Common myeloid progenitor, CD34-positive (primary cell): ENCODE measurements around the gene KLF3.

Experiments used
- CTCF ChIA-PET: fragments of 350-600 bp; sonication (Branson Sonifier 250); formaldehyde crosslinking; loops from one replicate; lab custom pipeline; 2021; ENCODE audit warnings: antibody characterized with exemption; lab: Charles Lee
- POLR2A ChIA-PET: fragments of 350-600 bp; sonication (Branson Sonifier 250); formaldehyde crosslinking; loops from one replicate; lab custom pipeline; 2021; ENCODE audit warnings: antibody characterized with exemption; lab: Charles Lee
- DNase-seq, 3 donors: peaks; one replicate each; pipeline versions ENCODE4 v3.0.0 to v3.0.0-alpha.2; 2013
- H3K27ac ChIP-seq, 2 experiments: 1 replicate in 1 of 2; 2 replicates in 1 of 2; pipeline ENCODE4 v1.7.0; 2013; ENCODE audit warnings: inconsistent platforms in 2 of 2, low read length in 2 of 2, mild to moderate bottlenecking in 2 of 2, low read depth in 1 of 2, moderate library complexity in 1 of 2; ENCODE audit not compliant: severe bottlenecking in 2 of 2, insufficient read depth in 1 of 2, poor library complexity in 1 of 2
- H3K27me3 ChIP-seq, 5 experiments: replicated peaks in 2 of 5; 1 replicate in 3 of 5; 2 replicates in 2 of 5; pipeline versions ENCODE4 v1.6.1 to v1.7.0; 2013; ENCODE audit warnings: low read length in 4 of 5, mild to moderate bottlenecking in 2 of 5, moderate library complexity in 2 of 5, inconsistent platforms in 1 of 5; ENCODE audit not compliant: insufficient read depth in 5 of 5, control insufficient read depth in 4 of 5
- H3K36me3 ChIP-seq, 4 experiments: 1 replicate in 2 of 4; 2 replicates in 2 of 4; pipeline versions ENCODE4 v1.6.1 to v1.7.0; 2013; ENCODE audit warnings: low read length in 3 of 4, control low read depth in 1 of 4, mild to moderate bottlenecking in 1 of 4; ENCODE audit not compliant: control insufficient read depth in 4 of 4, insufficient read depth in 4 of 4
- H3K4me1 ChIP-seq, 4 experiments: 1 replicate in 3 of 4; 2 replicates in 1 of 4; pipeline versions ENCODE4 v1.6.1 to v1.7.1; 2013; ENCODE audit warnings: low read length in 3 of 4, mild to moderate bottlenecking in 3 of 4, control low read depth in 1 of 4, inconsistent platforms in 1 of 4, moderate library complexity in 1 of 4; ENCODE audit not compliant: control insufficient read depth in 4 of 4, insufficient read depth in 4 of 4; ENCODE audit errors: control extremely low read depth in 1 of 4
- H3K4me3 ChIP-seq, 7 experiments: 1 replicate in 4 of 7; 2 replicates in 3 of 7; pipeline versions ENCODE4 v1.5.1 to v1.7.0; 2013; ENCODE audit warnings: mild to moderate bottlenecking in 7 of 7, low read length in 6 of 7, moderate library complexity in 6 of 7, inconsistent platforms in 2 of 7, low read depth in 2 of 7, control low read depth in 1 of 7; ENCODE audit not compliant: insufficient read depth in 4 of 7, control insufficient read depth in 1 of 7; ENCODE audit errors: extremely low read depth in 1 of 7
- H3K9me3 ChIP-seq, 5 experiments: 1 replicate in 4 of 5; 2 replicates in 1 of 5; pipeline versions ENCODE4 v1.6.1 to v1.7.1; 2013; ENCODE audit warnings: low read length in 4 of 5, mild to moderate bottlenecking in 2 of 5, inconsistent platforms in 1 of 5, low read depth in 1 of 5, moderate library complexity in 1 of 5; ENCODE audit not compliant: control insufficient read depth in 4 of 5, insufficient read depth in 2 of 5; ENCODE audit errors: control extremely low read depth in 1 of 5
- WGBS: methylation state at CpG from one replicate; pipeline ENCODE4 v1.1.5; 2013; ENCODE audit not compliant: insufficient coverage; 5-methylcytosine and 5-hydroxymethylcytosine counted together

KLF3 gene

DNA sequence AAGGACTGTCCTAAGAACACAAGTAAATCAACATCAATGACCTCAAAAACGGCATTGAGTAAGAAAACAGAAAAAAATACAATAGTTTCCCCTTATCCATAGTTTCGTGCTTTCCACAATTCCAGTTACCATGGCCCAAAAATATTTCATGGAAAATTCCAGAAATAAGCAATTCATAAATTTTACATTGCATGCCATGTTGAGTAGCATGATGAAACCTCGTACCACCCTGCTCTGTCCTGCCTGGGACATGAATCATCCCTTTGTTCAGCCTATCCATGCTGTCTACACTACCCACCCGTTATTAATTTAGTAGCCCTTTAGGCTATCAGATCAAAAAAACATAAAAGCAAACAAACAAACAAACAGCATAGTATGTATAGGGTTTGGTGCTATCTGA, 51.1 kb downstream of the KLF3 start:
- no peaks in the 10 kb centered on the region for H3K36me3 ChIP-seq
- H3K27ac ChIP-seq = no peak overlapping the region
- WGBS = 63% methylated on average over 3 of the region's 4 CpGs
- DNase-seq = no peak
- H3K4me3 ChIP-seq = no peak overlapping the region
- peaks cover 0 to 5% (median 0%) of the 10 kb centered on the region in 4 experiments for H3K4me1 ChIP-seq
- peaks cover 0 to 12% (median 0%) of the 10 kb centered on the region in 5 experiments for H3K9me3 ChIP-seq
- H3K27me3 ChIP-seq = no peaks in the 10 kb centered on the region
- CTCF ChIA-PET = interaction anchor here (1.0 to 1.3 kb wide), 2 partner anchors 8 to 16 kb away, joined by 3 to 4 read pairs; no protein-coding TSS in a partner anchor
- POLR2A ChIA-PET = no interaction called here

DNA sequence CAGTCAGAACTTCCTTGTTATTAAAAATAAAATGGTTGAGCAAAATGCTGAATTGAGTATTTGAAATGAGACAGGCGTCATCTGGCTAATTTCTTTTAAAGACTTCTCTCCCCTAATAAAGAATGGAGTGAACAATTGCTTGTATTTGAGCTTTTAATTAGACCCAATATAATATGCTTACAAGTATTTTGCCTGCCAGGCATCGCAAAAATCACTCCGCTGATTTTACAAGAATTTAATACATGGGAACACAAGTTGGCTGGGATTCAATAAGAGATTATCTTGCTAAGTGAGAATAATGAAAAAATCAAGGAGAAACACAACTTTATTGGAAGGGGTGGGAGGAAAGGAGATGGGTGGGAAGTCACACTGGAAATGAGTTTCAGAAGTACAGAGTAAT, 52.3 kb downstream of the KLF3 start:
- ChIA-PET POLR2A (no interaction called here), CTCF (no interaction called here)
- no peak overlapping the region for H3K27ac ChIP-seq
- no peak for DNase-seq
- no peaks in the 10 kb centered on the region for H3K27me3 ChIP-seq
- H3K36me3 ChIP-seq = no peaks in the 10 kb centered on the region
- no peaks in the 10 kb centered on the region for H3K4me1 ChIP-seq
- no peak overlapping the region for H3K4me3 ChIP-seq
- peaks cover 0 to 12% (median 0%) of the 10 kb centered on the region in 5 experiments for H3K9me3 ChIP-seq
- no CpG with 5 or more reads among the region's 3 CpGs for WGBS

DNA sequence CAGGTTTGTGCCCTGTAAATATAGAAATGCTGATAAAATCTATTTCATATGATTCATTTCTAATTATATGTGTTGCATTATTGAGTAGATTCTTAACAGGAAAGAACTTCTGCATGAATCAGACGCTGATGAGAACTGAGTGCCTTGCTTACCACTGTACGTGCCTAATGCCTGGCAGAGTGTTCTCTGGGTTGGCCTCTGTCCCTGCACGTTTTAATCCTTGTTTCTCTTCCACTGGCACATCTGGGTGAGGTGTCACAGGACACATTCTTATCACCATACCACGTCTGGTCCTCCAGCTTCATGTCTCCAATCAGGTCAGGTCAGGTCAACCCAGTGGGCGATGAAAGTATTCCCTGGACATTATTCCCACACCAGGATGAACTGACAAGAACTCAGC, 53.6 kb downstream of the KLF3 start:
- Histone ChIP-seq H3K4me3 (no peak overlapping the region), H3K4me1 (no peaks in the 10 kb centered on the region), H3K36me3 (no peaks in the 10 kb centered on the region), H3K27ac (no peak overlapping the region), H3K27me3 (no peaks in the 10 kb centered on the region), H3K9me3 (peaks cover 0 to 8% (median 0%) of the 10 kb centered on the region in 5 experiments)
- ChIA-PET POLR2A (no interaction called here), CTCF (no interaction called here)
- WGBS = 90% methylated on average over 4 of the region's 5 CpGs
- no peak for DNase-seq

DNA sequence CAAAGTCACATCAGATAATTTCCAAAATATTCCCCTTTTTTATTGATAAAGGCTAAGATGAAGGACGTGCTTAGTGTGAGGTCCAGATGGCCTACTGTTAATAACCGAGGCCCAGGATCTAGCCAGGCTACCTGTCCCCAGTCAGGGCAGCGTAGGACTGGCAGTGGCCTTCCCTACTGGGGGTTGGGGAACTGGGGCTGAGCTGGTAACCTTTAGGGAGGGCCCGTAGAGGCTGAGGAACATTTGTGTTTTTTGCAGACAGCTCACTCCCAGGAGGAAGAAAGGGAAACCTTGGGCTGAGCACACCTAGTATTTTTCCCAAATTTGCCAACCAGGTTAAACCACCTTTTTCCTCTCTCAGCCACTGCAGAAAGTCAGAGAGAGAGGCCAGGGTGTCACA, 59.1 kb downstream of the KLF3 start:
- WGBS = 100% methylated on average over 2 of the region's 4 CpGs
- H3K9me3 ChIP-seq = no peaks in the 10 kb centered on the region
- no peak overlapping the region for H3K4me3 ChIP-seq
- H3K36me3 ChIP-seq = no peaks in the 10 kb centered on the region
- H3K27me3 ChIP-seq = no peaks in the 10 kb centered on the region
- POLR2A ChIA-PET = no interaction called here
- DNase-seq = no peak
- CTCF ChIA-PET = interaction anchor here (1.1 to 1.3 kb wide), 3 partner anchors 9 to 456 kb away, joined by 3 to 4 read pairs (median 3); no protein-coding TSS in a partner anchor
- peaks cover 3 to 16% (median 7%) of the 10 kb centered on the region in 4 experiments for H3K4me1 ChIP-seq
- no peak overlapping the region for H3K27ac ChIP-seq

GRCh38 chr4:38723726-38724474, 59.9 kb downstream of the KLF3 start:
- 73% methylated on average over 4 of the region's 7 CpGs for WGBS
- peak overlapping the region in 1 of 7 experiments; percentile 34 for H3K4me3 ChIP-seq
- peaks cover 3 to 16% (median 7%) of the 10 kb centered on the region in 4 experiments for H3K4me1 ChIP-seq
- H3K9me3 ChIP-seq = no peaks in the 10 kb centered on the region
- no peak overlapping the region for H3K27ac ChIP-seq
- POLR2A ChIA-PET = no interaction called here
- CTCF ChIA-PET = interaction anchor here (0.8 to 1.3 kb wide), 4 partner anchors 10 to 674 kb away, joined by 3 to 4 read pairs (median 4); no protein-coding TSS in a partner anchor
- DNase-seq = no peak
- H3K27me3 ChIP-seq = no peaks in the 10 kb centered on the region
- no peaks in the 10 kb centered on the region for H3K36me3 ChIP-seq

- WGBS = 94% methylated on average over 3 of the region's 3 CpGs
- peaks cover 3 to 16% (median 7%) of the 10 kb centered on the region in 4 experiments for H3K4me1 ChIP-seq
- CTCF ChIA-PET = interaction anchor here (0.8 to 1.3 kb wide), 3 partner anchors 25 to 675 kb away, joined by 3 to 4 read pairs (median 3); no protein-coding TSS in a partner anchor
These were observed 60.4 kb downstream of the KLF3 start for GRCh38 chr4:38724475-38724808.

DNA sequence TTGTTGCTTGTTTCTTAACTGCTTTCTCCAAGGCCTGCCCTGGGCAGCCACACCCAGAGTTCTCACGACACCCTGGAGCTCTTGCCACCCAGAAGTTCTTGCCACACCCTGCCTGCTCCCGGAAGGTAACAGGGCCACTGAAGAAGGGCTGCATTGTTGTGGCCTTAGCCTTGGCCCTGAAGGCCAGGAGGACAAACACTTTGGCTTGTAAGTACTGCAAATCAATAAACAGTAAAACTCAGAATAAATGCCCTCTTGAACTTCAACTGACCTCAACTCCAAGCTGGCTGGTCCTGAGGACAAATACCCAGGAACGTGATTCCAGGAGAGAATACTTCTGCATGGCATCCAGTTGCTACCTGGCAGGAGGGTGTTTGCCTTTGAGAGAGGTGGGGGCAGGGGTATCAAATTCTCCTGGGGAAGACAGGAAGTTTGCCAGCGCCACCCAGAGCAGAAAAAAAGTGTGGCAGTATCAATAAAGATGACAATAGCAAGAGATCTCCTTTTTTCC, 64.7 kb downstream of the KLF3 start:
- Histone ChIP-seq H3K4me3 (no peak overlapping the region), H3K9me3 (no peaks in the 10 kb centered on the region), H3K4me1 (peaks cover 2 to 18% (median 4%) of the 10 kb centered on the region in 4 experiments), H3K27ac (no peak overlapping the region), H3K27me3 (no peaks in the 10 kb centered on the region), H3K36me3 (no peaks in the 10 kb centered on the region)
- no peak for DNase-seq
- ChIA-PET POLR2A (interaction anchor here (0.6 kb wide), 1 partner anchor 12 kb away, joined by 3 read pairs; no protein-coding TSS in a partner anchor), CTCF (interaction anchor here (1.1 to 7.3 kb wide), 8 partner anchors 10 to 670 kb away, joined by 3 to 73 read pairs (median 16); no protein-coding TSS in a partner anchor)
- 84% methylated on average over 4 of the region's 4 CpGs for WGBS

More at GRCh38 chr4:38724475-38724808, 60.4 kb downstream of the KLF3 start:
- Histone ChIP-seq H3K27me3 (no peaks in the 10 kb centered on the region), H3K9me3 (no peaks in the 10 kb centered on the region), H3K27ac (no peak overlapping the region), H3K4me3 (no peak overlapping the region), H3K36me3 (no peaks in the 10 kb centered on the region)
- POLR2A ChIA-PET = no interaction called here
- DNase-seq = no peak
